Measurements from ENCODE around the gene APOA5.
"Not testable (repeated sequence)": the region's sequence is repeated elsewhere in the genome, so short reads cannot be mapped to it uniquely, and the experiment has no call there.

APOA5 gene

GRCh38 chr11:116801662-116802061, 10.0 kb upstream of the APOA5 start:
- in situ Hi-C loops (cut with MboI; ENCODE audit: low sequenced_read_pairs) = not testable (repeated sequence)

- in situ Hi-C loops (cut with MboI; ENCODE audit: low sequenced_read_pairs) = no loop called here
Observed at GRCh38 chr11:116800610-116801009, 8.9 kb upstream of the APOA5 start.

DNA sequence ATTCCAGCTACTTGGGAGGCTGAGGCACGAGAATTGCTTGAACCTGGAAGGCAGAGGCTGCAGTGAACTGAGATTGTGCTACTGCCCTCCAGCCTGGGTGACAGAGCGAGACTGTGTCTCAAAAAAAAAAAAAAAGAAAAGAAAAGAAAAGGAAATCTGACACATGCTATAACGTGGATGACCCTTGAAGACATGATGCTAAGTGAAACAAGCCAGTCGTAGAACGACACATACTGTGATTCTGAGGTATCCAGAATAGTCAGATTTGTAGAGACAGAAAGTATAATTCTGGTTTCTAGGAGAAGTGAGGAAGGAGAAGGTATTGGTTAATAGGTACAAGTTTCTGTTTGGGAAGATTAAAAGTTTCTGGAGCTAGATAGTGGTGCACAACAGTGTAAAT, 6.7 kb upstream of the APOA5 start:
- in situ Hi-C loops (cut with MboI; ENCODE audit: low sequenced_read_pairs) = loop anchor here (10.0 kb wide), 1 partner anchor 306 kb away; no protein-coding TSS in a partner anchor

GRCh38 chr11:116797816-116798215, 6.1 kb upstream of the APOA5 start:
- in situ Hi-C loops (cut with MboI; ENCODE audit: low sequenced_read_pairs) = loop anchor here (10.0 kb wide), 1 partner anchor 307 kb away; no protein-coding TSS in a partner anchor

GRCh38 chr11:116796548-116796947, 4.9 kb upstream of the APOA5 start:
- in situ Hi-C loops (cut with MboI; ENCODE audit: low sequenced_read_pairs) = loop anchor here (10.0 kb wide), 1 partner anchor 308 kb away; no protein-coding TSS in a partner anchor

DNA sequence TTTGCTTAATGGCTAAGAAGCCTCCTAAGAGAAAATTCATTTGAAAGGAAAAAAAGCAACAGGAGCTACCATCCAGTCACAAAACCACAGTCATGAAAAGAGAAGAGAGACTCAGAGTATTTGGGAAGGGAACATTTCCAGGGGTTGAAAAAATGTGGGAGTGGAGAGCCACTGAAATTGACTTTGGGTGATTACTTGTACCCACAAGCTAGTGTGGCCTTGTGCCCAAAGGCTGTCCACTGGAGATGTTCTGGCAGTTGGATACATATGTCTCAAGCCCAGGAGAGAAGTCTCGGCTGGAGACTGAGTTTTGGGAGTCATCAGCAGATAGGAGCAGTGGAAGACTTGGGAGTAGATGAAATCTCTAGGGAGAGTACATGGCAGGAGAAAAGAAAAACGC, 3.2 kb upstream of the APOA5 start:
- in situ Hi-C loops (cut with MboI; ENCODE audit: low sequenced_read_pairs) = loop anchor here (10.0 kb wide), 1 partner anchor 310 kb away; no protein-coding TSS in a partner anchor

DNA sequence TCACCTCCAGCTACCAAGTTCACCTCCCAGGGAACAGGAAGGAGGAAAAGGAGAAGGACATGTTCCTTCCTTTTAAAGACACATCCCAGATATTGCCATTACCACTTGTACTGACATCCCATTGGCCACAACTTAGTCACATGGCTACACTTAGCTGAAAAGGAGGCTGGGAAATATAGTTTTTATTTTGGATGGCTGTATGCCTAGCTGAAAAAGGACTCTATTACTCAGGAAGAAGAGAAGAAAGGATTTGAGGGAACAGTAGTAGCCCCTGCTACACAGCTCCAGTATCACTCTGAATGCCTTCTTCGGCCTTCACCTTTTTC, 2.1 kb upstream of the APOA5 start:
- in situ Hi-C loops (cut with MboI; ENCODE audit: low sequenced_read_pairs) = loop anchor here (10.0 kb wide), 1 partner anchor 311 kb away; no protein-coding TSS in a partner anchor

DNA sequence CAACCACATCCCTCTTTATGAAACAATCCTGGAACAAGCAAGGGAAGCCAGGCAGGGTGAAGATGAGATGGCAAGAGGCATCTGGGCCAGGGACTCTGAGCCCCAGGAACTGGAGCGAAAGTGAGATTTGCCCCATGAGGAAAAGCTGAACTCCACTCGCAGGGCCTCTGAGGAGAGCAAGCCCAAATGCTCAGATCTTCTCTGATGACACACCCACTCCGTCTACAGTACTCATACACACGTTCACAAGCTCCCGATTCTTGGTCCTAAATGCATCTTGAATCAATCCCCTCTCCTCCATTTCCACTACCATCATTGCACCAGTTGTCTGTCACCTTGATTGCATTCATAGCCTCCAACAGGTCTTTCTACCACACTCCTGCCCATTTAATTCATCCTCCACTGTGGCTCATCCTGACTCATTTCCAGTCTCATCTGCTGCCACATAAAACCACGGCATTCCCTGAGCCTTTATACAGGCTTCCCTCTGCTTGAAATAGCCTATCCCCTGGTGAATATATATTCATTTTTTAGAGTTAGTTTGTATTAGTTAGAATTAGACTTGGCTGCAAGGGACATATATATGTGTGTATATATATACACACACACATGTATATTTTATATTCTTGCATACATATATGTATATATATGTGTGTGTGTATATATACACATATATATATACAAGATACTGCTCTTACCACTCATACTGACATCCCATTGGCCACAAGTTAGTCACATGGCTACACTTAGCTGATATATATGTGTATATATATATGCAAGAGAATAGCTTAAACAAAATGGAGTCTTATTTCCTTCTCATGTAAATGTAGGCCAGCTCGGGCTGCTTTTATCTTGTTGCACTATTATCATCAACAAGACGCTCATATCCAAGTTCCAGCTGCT, 1.4 kb upstream of the APOA5 start:
- in situ Hi-C loops (cut with MboI; ENCODE audit: low sequenced_read_pairs) = loop anchor here (10.0 kb wide), 1 partner anchor 312 kb away; no protein-coding TSS in a partner anchor

- in situ Hi-C loops (cut with MboI; ENCODE audit: low sequenced_read_pairs) = loop anchor here (10.0 kb wide), 1 partner anchor 312 kb away; no protein-coding TSS in a partner anchor
Observed at GRCh38 chr11:116792144-116792868, 627 bp upstream of the APOA5 start.

- in situ Hi-C loops (cut with MboI; ENCODE audit: low sequenced_read_pairs) = loop anchor here (10.0 kb wide), 1 partner anchor 314 kb away; no protein-coding TSS in a partner anchor
Observed at GRCh38 chr11:116791002-116791812, 472 bp downstream of the APOA5 start.

GRCh38 chr11:116790167-116791001, 1.3 kb downstream of the APOA5 start:
- in situ Hi-C loops (cut with MboI; ENCODE audit: low sequenced_read_pairs) = loop anchor here (10.0 kb wide), 1 partner anchor 314 kb away; no protein-coding TSS in a partner anchor

GRCh38 chr11:116788975-116789374, 2.7 kb downstream of the APOA5 start:
- in situ Hi-C loops (cut with MboI; ENCODE audit: low sequenced_read_pairs) = no loop called here

DNA sequence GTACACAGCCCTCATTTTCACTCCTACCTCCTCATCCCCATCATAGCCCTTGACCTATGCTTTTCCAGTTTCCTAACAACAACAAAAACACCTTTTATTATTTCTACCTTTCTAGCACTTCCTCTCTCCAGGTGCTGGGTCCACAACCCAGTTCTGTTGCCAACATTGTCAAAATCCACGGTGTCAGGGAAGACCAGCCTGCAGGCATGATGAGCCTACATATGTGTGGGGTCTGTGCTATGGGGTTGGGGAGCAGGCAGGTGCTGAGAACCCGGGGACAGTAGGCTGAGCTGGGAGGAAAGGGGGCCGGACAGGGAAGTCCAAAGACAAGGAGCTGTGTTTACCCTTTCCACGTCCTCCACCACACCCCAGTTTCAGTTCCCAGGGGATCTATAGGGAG, 3.1 kb downstream of the APOA5 start:
- in situ Hi-C loops (cut with MboI; ENCODE audit: low sequenced_read_pairs) = no loop called here

- in situ Hi-C loops (cut with MboI; ENCODE audit: low sequenced_read_pairs) = no loop called here
Observed at GRCh38 chr11:116787786-116788486, 3.7 kb downstream of the APOA5 start, which contains the start of gene ZPR1. TSS of gene ZPR1 (minus strand) at chr11:116788023. CDS start at chr11:116787990, 33 bp downstream.

GRCh38 chr11:116787436-116787785, 4.3 kb downstream of the APOA5 start:
- in situ Hi-C loops (cut with MboI; ENCODE audit: low sequenced_read_pairs) = no loop called here

DNA sequence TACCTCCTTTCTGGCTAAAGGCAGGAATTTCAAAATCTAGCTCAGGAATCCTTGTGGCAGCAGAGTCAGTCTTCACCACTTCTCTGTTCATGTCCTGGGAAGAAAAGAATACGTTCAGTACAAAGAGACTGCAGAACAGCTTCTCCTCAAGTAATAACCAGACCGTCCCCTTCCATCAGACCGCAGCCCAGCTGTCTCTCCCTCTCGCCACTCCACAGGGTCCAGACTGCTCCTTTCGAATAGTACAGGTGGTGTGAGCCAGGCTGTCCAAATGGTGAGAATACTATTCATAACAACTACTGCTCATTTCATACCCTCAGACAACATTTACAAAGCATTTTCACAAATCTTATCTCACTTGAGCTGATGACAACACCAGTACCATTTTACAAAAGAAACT, 4.7 kb downstream of the APOA5 start:
- in situ Hi-C loops (cut with MboI; ENCODE audit: low sequenced_read_pairs) = no loop called here

GRCh38 chr11:116786326-116786725, 5.4 kb downstream of the APOA5 start:
- in situ Hi-C loops (cut with MboI; ENCODE audit: low sequenced_read_pairs) = no loop called here

GRCh38 chr11:116782728-116783127, 9.0 kb downstream of the APOA5 start:
- in situ Hi-C loops (cut with MboI; ENCODE audit: low sequenced_read_pairs) = no loop called here

DNA sequence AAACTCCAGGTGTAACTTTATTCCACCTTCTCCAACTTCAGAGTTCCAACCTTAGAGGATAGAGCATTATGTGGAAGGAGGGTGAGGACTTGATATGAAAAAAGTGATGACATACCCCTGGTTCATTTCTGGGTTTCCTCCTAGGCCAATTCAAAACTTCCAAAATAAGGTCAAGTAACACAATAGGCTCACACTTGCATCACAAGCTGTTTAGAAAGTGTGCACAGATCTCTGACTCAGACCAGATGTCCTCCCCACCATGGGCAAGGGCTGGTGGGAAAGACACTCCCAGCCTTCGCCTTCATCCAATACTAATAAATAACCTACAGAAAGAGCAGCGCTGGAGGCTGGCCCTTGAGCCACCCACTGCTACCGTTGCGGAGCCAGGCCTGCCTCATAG, 13.1 kb downstream of the APOA5 start:
- in situ Hi-C loops (cut with MboI; ENCODE audit: low sequenced_read_pairs) = no loop called here
